ENCODE results near the gene SERPINA10. TPM values are rescaled to one million over a fixed set of nuclear protein-coding genes. Genes with fewer than 3 reads are reported as not detected.

SERPINA10 gene
- total RNA-seq, 2 donors from 2014 or later = not detected

GRCh38 chr14:94321421-94322271 lies 28.6 kb upstream of the SERPINA10 start:
- TF ChIP-seq CTCF (conservative IDR thresholded peaks at IDR 0.05) = no peak

GRCh38 chr14:94320243-94320642 lies 27.2 kb upstream of the SERPINA10 start:
- no peaks in the 10 kb centered on the region for H3K9me3 Mint-ChIP-seq
- no peaks in the 10 kb centered on the region for H3K36me3 Mint-ChIP-seq (ENCODE audit: low read depth)
- Histone ChIP-seq H3K4me3 (ENCODE audit: low read length) (no peak overlapping the region), H3K27me3 (ENCODE audit: control insufficient read depth, insufficient read depth, low read length, poor library complexity, severe bottlenecking) (no peaks in the 10 kb centered on the region), H3K4me1 (ENCODE audit: control insufficient read depth, insufficient read depth, low read length) (no peaks in the 10 kb centered on the region), H3K36me3 (ENCODE audit: control insufficient read depth, insufficient read depth, low read length) (no peaks in the 10 kb centered on the region), H3K27ac (ENCODE audit: low read depth, low read length) (no peak overlapping the region), H3K9ac (ENCODE audit: extremely low read depth, low read length, poor library complexity, severe bottlenecking) (no peak overlapping the region), H3K9me3 (ENCODE audit: control insufficient read depth, low read length) (no peaks in the 10 kb centered on the region)
- H3K27me3 Mint-ChIP-seq (ENCODE audit: insufficient read depth) = peaks cover 5% of the 10 kb centered on the region
- TF ChIP-seq CTCF (conservative IDR thresholded peaks at IDR 0.05) = no peak
- H3K27ac Mint-ChIP-seq = no peak overlapping the region
- DNase-seq = no peak
- 85% methylated on average over 5 of the region's 5 CpGs; no CpG with 5 or more reads in 1 of the 2 experiments for WGBS, 2 experiments (ENCODE audit: insufficient coverage in 1 of 2, insufficient read length in 1 of 2)
- H3K4me1 Mint-ChIP-seq = peaks cover 11% of the 10 kb centered on the region
- H3K4me3 Mint-ChIP-seq = no peak overlapping the region

More at GRCh38 chr14:94321421-94322271, 28.6 kb upstream of the SERPINA10 start:
- Histone ChIP-seq H3K27me3 (ENCODE audit: control insufficient read depth, insufficient read depth, low read length, poor library complexity, severe bottlenecking) (no peaks in the 10 kb centered on the region), H3K4me1 (ENCODE audit: control insufficient read depth, insufficient read depth, low read length) (no peaks in the 10 kb centered on the region), H3K27ac (ENCODE audit: low read depth, low read length) (no peak overlapping the region), H3K36me3 (ENCODE audit: control insufficient read depth, insufficient read depth, low read length) (no peaks in the 10 kb centered on the region), H3K4me3 (ENCODE audit: low read length) (no peak overlapping the region), H3K9me3 (ENCODE audit: control insufficient read depth, low read length) (no peaks in the 10 kb centered on the region), H3K9ac (ENCODE audit: extremely low read depth, low read length, poor library complexity, severe bottlenecking) (no peak overlapping the region)
- Mint-ChIP-seq H3K9me3 (peaks cover 4% of the 10 kb centered on the region), H3K4me1 (peaks cover 11% of the 10 kb centered on the region), H3K27me3 (ENCODE audit: insufficient read depth) (peaks cover 5% of the 10 kb centered on the region), H3K27ac (no peak overlapping the region), H3K4me3 (no peak overlapping the region), H3K36me3 (ENCODE audit: low read depth) (no peaks in the 10 kb centered on the region)
- 72 to 85% methylated on average over 2 to 5 of the region's 5 CpGs for WGBS, 2 experiments (ENCODE audit: insufficient coverage in 1 of 2, insufficient read length in 1 of 2)
- DNase-seq = no peak

- H3K4me1 Mint-ChIP-seq = no peaks in the 10 kb centered on the region
- DNase-seq = no peak
- TF ChIP-seq CTCF (conservative IDR thresholded peaks at IDR 0.05) = no peak
- H3K27ac Mint-ChIP-seq = no peak overlapping the region
- Histone ChIP-seq H3K27ac (ENCODE audit: low read depth, low read length) (no peak overlapping the region), H3K27me3 (ENCODE audit: control insufficient read depth, insufficient read depth, low read length, poor library complexity, severe bottlenecking) (no peaks in the 10 kb centered on the region), H3K9me3 (ENCODE audit: control insufficient read depth, low read length) (no peaks in the 10 kb centered on the region), H3K9ac (ENCODE audit: extremely low read depth, low read length, poor library complexity, severe bottlenecking) (no peak overlapping the region), H3K36me3 (ENCODE audit: control insufficient read depth, insufficient read depth, low read length) (no peaks in the 10 kb centered on the region), H3K4me1 (ENCODE audit: control insufficient read depth, insufficient read depth, low read length) (no peaks in the 10 kb centered on the region), H3K4me3 (ENCODE audit: low read length) (no peak overlapping the region)
- H3K4me3 Mint-ChIP-seq = no peak overlapping the region
- no peaks in the 10 kb centered on the region for H3K9me3 Mint-ChIP-seq
- 66 to 83% methylated on average over 2 to 4 of the region's 4 CpGs for WGBS, 2 experiments (ENCODE audit: insufficient coverage in 1 of 2, insufficient read length in 1 of 2)
- peaks cover 4% of the 10 kb centered on the region for H3K27me3 Mint-ChIP-seq (ENCODE audit: insufficient read depth)
- no peaks in the 10 kb centered on the region for H3K36me3 Mint-ChIP-seq (ENCODE audit: low read depth)
Measured at GRCh38 chr14:94317259-94317658, 24.2 kb upstream of the SERPINA10 start.
